Ishikawa (cell line): ENCODE results near the gene B4GALT2.

Experiments used
- CREB1 ChIP-seq: IDR thresholded peaks from 2 replicates; pipeline ENCODE4 v1.6.1; 2012; ENCODE audit warnings: low read depth
- EGR1 ChIP-seq: IDR thresholded peaks from 2 replicates; pipeline ENCODE4 v1.6.1; 2012
- EP300 ChIP-seq: IDR thresholded peaks from 2 replicates; pipeline ENCODE4 v1.6.1; 2012; ENCODE audit warnings: borderline replicate concordance
- RAD21 ChIP-seq: IDR thresholded peaks from 2 replicates; pipeline ENCODE4 v1.6.1; 2012; ENCODE audit warnings: low read depth
- TAF1 ChIP-seq: IDR thresholded peaks from 2 replicates; pipeline ENCODE4 v1.6.1; 2012; ENCODE audit warnings: low read depth, mild to moderate bottlenecking
- TCF12 ChIP-seq: IDR thresholded peaks from 2 replicates; pipeline ENCODE4 v1.6.1; 2012; ENCODE audit warnings: low read depth
- YY1 ChIP-seq: IDR thresholded peaks from 2 replicates; pipeline ENCODE4 v1.6.1; 2012; ENCODE audit warnings: low read depth
- ZBTB7A ChIP-seq: IDR thresholded peaks from 2 replicates; pipeline ENCODE4 v1.6.1; 2012; ENCODE audit warnings: low read depth
- TF ChIP-seq, protein P1 (sequence below): IDR thresholded peaks from 2 replicates; pipeline ENCODE4 v1.6.1; 2012
- TF ChIP-seq, protein P2 (sequence below): IDR thresholded peaks from 2 replicates; pipeline ENCODE4 v1.6.1; 2012; ENCODE audit warnings: low read depth, mild to moderate bottlenecking

GRCh38 chr1:43944860-43945259 is 34.1 kb upstream of the B4GALT2 start:
- no peak for TF ChIP-seq TCF12
- TF ChIP-seq, protein P1, sequence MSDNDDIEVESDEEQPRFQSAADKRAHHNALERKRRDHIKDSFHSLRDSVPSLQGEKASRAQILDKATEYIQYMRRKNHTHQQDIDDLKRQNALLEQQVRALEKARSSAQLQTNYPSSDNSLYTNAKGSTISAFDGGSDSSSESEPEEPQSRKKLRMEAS = no peak
- TF ChIP-seq ZBTB7A = no peak
- no peak for TF ChIP-seq EP300
- TF ChIP-seq, protein P2, sequence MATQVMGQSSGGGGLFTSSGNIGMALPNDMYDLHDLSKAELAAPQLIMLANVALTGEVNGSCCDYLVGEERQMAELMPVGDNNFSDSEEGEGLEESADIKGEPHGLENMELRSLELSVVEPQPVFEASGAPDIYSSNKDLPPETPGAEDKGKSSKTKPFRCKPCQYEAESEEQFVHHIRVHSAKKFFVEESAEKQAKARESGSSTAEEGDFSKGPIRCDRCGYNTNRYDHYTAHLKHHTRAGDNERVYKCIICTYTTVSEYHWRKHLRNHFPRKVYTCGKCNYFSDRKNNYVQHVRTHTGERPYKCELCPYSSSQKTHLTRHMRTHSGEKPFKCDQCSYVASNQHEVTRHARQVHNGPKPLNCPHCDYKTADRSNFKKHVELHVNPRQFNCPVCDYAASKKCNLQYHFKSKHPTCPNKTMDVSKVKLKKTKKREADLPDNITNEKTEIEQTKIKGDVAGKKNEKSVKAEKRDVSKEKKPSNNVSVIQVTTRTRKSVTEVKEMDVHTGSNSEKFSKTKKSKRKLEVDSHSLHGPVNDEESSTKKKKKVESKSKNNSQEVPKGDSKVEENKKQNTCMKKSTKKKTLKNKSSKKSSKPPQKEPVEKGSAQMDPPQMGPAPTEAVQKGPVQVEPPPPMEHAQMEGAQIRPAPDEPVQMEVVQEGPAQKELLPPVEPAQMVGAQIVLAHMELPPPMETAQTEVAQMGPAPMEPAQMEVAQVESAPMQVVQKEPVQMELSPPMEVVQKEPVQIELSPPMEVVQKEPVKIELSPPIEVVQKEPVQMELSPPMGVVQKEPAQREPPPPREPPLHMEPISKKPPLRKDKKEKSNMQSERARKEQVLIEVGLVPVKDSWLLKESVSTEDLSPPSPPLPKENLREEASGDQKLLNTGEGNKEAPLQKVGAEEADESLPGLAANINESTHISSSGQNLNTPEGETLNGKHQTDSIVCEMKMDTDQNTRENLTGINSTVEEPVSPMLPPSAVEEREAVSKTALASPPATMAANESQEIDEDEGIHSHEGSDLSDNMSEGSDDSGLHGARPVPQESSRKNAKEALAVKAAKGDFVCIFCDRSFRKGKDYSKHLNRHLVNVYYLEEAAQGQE = no peak
- no peak for TF ChIP-seq CREB1
- TF ChIP-seq RAD21 = no peak
- TF ChIP-seq TAF1 = no peak
- TF ChIP-seq EGR1 = no peak
- TF ChIP-seq YY1 = no peak
